ENCODE results near the gene QRFP. TPM values are rescaled to one million over a fixed set of nuclear protein-coding genes. Genes with fewer than 3 reads are reported as not detected.

Gene QRFP
- total RNA-seq, 4 donors from 2014 or later: not detected

- H3K27ac ChIP-seq: no peak overlapping the region
- H3K4me1 ChIP-seq: peaks cover 22% of the 10 kb centered on the region
- H3K36me3 ChIP-seq: peaks cover 4% of the 10 kb centered on the region
- TF ChIP-seq POLR2A (IDR thresholded peaks at IDR 0.05) (no peak), EP300 (IDR thresholded peaks at IDR 0.05) (no peak), POLR2AphosphoS5 (IDR thresholded peaks at IDR 0.05) (no peak)
- TF ChIP-seq, protein P1, sequence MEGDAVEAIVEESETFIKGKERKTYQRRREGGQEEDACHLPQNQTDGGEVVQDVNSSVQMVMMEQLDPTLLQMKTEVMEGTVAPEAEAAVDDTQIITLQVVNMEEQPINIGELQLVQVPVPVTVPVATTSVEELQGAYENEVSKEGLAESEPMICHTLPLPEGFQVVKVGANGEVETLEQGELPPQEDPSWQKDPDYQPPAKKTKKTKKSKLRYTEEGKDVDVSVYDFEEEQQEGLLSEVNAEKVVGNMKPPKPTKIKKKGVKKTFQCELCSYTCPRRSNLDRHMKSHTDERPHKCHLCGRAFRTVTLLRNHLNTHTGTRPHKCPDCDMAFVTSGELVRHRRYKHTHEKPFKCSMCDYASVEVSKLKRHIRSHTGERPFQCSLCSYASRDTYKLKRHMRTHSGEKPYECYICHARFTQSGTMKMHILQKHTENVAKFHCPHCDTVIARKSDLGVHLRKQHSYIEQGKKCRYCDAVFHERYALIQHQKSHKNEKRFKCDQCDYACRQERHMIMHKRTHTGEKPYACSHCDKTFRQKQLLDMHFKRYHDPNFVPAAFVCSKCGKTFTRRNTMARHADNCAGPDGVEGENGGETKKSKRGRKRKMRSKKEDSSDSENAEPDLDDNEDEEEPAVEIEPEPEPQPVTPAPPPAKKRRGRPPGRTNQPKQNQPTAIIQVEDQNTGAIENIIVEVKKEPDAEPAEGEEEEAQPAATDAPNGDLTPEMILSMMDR (IDR thresholded peaks at IDR 0.05): no peak
- DNase-seq (ENCODE audit: low spot score in 2 of 2): no peak
- no peak overlapping the region for H3K4me3 ChIP-seq
- H3K27me3 ChIP-seq: peaks cover 50% of the 10 kb centered on the region
- WGBS: 38% methylated on average over 19 of the region's 29 CpGs
- no peaks in the 10 kb centered on the region for H3K9me3 ChIP-seq
Observed at GRCh38 chr9:130897848-130898551, 1.4 kb upstream of the QRFP start.

- Histone ChIP-seq H3K4me1 (peaks cover 23% of the 10 kb centered on the region), H3K36me3 (peaks cover 12% of the 10 kb centered on the region), H3K27me3 (peaks cover 43% of the 10 kb centered on the region), H3K4me3 (no peak overlapping the region), H3K9me3 (no peaks in the 10 kb centered on the region), H3K27ac (no peak overlapping the region)
- no peak for TF ChIP-seq EP300 (IDR thresholded peaks at IDR 0.05)
- no peak for TF ChIP-seq POLR2A (IDR thresholded peaks at IDR 0.05)
- no peak for TF ChIP-seq POLR2AphosphoS5 (IDR thresholded peaks at IDR 0.05)
- TF ChIP-seq, protein P1 (IDR thresholded peaks at IDR 0.05): no peak
- no peak for DNase-seq (ENCODE audit: low spot score in 2 of 2)
- WGBS: 43% methylated on average over 5 of the region's 16 CpGs
Observed at GRCh38 chr9:130897105-130897751, 616 bp upstream of the QRFP start.

DNA sequence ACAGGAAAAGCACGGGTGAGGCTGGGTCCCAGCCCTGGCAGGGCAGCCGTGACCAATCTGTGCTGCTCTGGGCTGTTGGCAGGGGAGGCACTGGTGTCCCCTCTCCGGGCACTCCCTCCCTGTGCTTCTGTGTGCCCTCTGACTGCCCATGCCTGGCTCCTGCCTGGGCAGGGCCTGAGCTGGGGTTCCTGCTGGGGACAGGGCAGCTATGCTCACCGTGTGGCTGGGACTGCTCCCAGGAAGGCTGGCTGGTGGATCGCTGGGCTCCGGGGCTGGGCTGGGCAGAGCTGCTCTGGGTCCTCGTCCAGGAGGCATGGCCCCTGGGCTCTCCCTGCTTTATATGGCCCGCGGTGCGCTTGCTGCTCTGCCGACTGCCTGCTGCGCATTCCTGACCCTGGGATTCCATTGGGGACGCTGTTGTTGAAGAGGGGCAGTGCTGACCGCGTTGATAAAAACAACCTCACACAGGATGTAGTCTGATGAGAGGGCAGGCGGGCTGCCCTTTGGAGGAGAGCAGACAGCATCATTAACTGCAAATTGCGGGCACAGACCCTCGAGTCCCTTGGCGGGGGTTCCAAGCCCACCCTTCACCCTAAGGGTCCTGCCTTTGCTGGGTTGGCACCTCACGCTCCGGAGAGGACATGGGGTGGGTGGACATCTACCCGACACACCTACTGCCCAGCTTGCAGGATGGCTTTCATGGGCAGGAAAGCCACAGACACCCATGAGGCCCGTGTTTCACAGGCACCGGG lies 955 bp downstream of the QRFP start:
- Histone ChIP-seq H3K27ac (no peak overlapping the region), H3K36me3 (peaks cover 25% of the 10 kb centered on the region), H3K4me3 (no peak overlapping the region), H3K4me1 (peaks cover 27% of the 10 kb centered on the region), H3K9me3 (no peaks in the 10 kb centered on the region), H3K27me3 (peaks cover 27% of the 10 kb centered on the region)
- DNase-seq (ENCODE audit: low spot score in 2 of 2): no peak
- TF ChIP-seq POLR2AphosphoS5 (IDR thresholded peaks at IDR 0.05) (no peak), EP300 (IDR thresholded peaks at IDR 0.05) (no peak), POLR2A (IDR thresholded peaks at IDR 0.05) (no peak)
- TF ChIP-seq, protein P1 (IDR thresholded peaks at IDR 0.05): no peak
- whole genome bisulfite sequencing: 71% methylated on average over 13 of the region's 24 CpGs

- peaks cover 27% of the 10 kb centered on the region for H3K4me1 ChIP-seq
- no peak overlapping the region for H3K27ac ChIP-seq
- H3K36me3 ChIP-seq: peaks cover 31% of the 10 kb centered on the region
- WGBS: 76% methylated on average over 7 of the region's 9 CpGs
- H3K27me3 ChIP-seq: peaks cover 26% of the 10 kb centered on the region
- no peak overlapping the region for H3K4me3 ChIP-seq
- H3K9me3 ChIP-seq: no peaks in the 10 kb centered on the region
- DNase-seq (ENCODE audit: low spot score in 2 of 2): no peak
- TF ChIP-seq, protein P1 (IDR thresholded peaks at IDR 0.05): no peak
- TF ChIP-seq EP300 (IDR thresholded peaks at IDR 0.05) (no peak), POLR2A (IDR thresholded peaks at IDR 0.05) (no peak), POLR2AphosphoS5 (IDR thresholded peaks at IDR 0.05) (no peak)
Observed at GRCh38 chr9:130895038-130895437, 1.6 kb downstream of the QRFP start.

DNA sequence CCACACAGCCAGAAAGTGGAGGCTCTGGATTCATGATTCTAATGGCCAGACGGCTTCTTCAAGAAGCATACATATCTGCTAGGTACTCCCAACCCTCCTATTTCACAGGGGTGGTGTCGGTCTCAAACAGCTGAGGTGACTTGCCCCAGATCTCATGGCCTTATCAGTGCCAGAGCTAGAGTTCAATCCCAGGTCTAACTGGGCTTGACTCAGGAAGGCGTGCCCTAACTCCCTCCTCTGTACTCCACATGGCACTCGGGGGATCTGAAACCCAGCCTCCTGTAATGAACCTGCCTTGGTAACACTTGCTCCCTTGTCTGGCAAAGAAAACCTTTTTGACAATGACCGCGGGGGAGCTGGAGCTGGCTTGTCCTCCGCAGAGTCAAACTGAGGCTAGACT lies 2.1 kb downstream of the QRFP start:
- Histone ChIP-seq H3K4me1 (peaks cover 27% of the 10 kb centered on the region), H3K9me3 (no peaks in the 10 kb centered on the region), H3K27ac (no peak overlapping the region), H3K36me3 (peaks cover 36% of the 10 kb centered on the region), H3K4me3 (no peak overlapping the region), H3K27me3 (peaks cover 26% of the 10 kb centered on the region)
- no peak for DNase-seq (ENCODE audit: low spot score in 2 of 2)
- no peak for TF ChIP-seq EP300 (IDR thresholded peaks at IDR 0.05)
- TF ChIP-seq POLR2A (IDR thresholded peaks at IDR 0.05): no peak
- TF ChIP-seq, protein P1 (IDR thresholded peaks at IDR 0.05): no peak
- TF ChIP-seq POLR2AphosphoS5 (IDR thresholded peaks at IDR 0.05): no peak
- WGBS: no CpG with 5 or more reads among the region's 7 CpGs

All from suprapubic skin (tissue), 4 donors.